AG09309 (cell line): Measurements from ENCODE around the gene SLC2A13.

ENCODE experiments used
- DNase-seq: peaks from one replicate; pipeline ENCODE4 v3.0.0-alpha.2; 2010; ENCODE audit warnings: low read depth
- H3K4me3 ChIP-seq: 2 replicates; pipeline ENCODE4 v1.5.1; 2011; ENCODE audit warnings: mild to moderate bottlenecking, low read depth, low read length, moderate library complexity; ENCODE audit not compliant: control insufficient read depth
- TF ChIP-seq, protein P1 (sequence below): IDR thresholded peaks from 2 replicates; pipeline ENCODE4 v1.5.1; 2011; ENCODE audit warnings: mild to moderate bottlenecking, low read depth, low read length, inconsistent platforms; ENCODE audit not compliant: insufficient read depth, control insufficient read depth; ENCODE audit errors: missing control alignments

SLC2A13 gene

GRCh38 chr12:39807043-39807442 lies 298.8 kb downstream of the SLC2A13 start:
- TF ChIP-seq, protein P1, sequence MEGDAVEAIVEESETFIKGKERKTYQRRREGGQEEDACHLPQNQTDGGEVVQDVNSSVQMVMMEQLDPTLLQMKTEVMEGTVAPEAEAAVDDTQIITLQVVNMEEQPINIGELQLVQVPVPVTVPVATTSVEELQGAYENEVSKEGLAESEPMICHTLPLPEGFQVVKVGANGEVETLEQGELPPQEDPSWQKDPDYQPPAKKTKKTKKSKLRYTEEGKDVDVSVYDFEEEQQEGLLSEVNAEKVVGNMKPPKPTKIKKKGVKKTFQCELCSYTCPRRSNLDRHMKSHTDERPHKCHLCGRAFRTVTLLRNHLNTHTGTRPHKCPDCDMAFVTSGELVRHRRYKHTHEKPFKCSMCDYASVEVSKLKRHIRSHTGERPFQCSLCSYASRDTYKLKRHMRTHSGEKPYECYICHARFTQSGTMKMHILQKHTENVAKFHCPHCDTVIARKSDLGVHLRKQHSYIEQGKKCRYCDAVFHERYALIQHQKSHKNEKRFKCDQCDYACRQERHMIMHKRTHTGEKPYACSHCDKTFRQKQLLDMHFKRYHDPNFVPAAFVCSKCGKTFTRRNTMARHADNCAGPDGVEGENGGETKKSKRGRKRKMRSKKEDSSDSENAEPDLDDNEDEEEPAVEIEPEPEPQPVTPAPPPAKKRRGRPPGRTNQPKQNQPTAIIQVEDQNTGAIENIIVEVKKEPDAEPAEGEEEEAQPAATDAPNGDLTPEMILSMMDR, result peak; percentile 34
- DNase-seq, result no peak
- no peak overlapping the region for H3K4me3 ChIP-seq

GRCh38 chr12:39805651-39806050 lies 300.2 kb downstream of the SLC2A13 start:
- H3K4me3 ChIP-seq, result no peak overlapping the region
- no peak for DNase-seq
- TF ChIP-seq, protein P1, result no peak

- H3K4me3 ChIP-seq, result no peak overlapping the region
- no peak for DNase-seq
- TF ChIP-seq, protein P1, result no peak
Observed at GRCh38 chr12:39804898-39805297, 301.0 kb downstream of the SLC2A13 start.

- no peak overlapping the region for H3K4me3 ChIP-seq
- TF ChIP-seq, protein P1, result no peak
- no peak for DNase-seq
Observed at GRCh38 chr12:39804479-39804878, 301.4 kb downstream of the SLC2A13 start.

DNA sequence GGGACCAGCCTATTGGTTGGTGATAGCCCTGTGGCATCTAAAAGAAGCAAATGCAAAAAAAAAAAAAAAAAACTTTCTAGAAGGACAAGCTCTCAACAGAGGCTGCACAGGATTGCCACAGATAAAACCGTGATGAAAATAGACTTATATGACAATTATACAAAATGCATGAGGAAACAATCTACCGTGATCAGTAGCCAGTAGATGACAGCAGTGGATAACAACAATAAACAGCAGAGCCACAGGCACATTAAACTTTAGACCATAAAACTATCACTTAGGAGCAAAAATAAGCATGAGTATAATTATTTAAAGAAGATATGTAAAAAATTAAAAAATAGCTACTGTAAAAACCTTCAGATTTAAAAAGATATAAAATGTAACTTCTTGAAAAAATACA lies 302.7 kb downstream of the SLC2A13 start:
- H3K4me3 ChIP-seq, result no peak overlapping the region
- TF ChIP-seq, protein P1, result no peak
- no peak for DNase-seq

DNA sequence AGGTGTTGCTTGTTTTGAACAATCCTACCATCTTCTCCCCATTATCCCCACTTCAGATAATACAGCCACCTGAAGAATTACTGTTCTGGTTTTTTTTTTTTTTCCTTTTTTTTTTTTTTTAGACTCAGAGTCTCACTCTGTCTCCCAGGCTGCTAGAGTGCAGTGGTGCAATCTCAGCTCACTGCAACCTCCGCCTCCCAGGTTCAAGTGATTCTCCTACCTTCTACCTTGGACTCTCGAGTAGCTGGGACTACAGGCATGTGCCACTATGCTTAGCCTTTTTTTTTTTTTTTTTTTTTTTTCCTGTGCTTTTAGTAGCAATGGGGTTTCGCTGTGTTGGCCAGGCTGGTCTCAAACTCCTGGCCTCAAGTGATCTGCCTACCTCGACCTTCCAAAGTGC lies 306.9 kb downstream of the SLC2A13 start:
- H3K4me3 ChIP-seq, result no peak overlapping the region
- DNase-seq, result no peak
- TF ChIP-seq, protein P1, result no peak

GRCh38 chr12:39798429-39798828 lies 307.5 kb downstream of the SLC2A13 start:
- H3K4me3 ChIP-seq, result no peak overlapping the region
- no peak for DNase-seq
- TF ChIP-seq, protein P1, result no peak
